CD4-positive, alpha-beta T cell treated with Interleukin-4 for 4 hours (primary cell): Measurements from ENCODE around the gene CDC7.
"Not testable (repeated sequence)": the region's sequence is repeated elsewhere in the genome, so short reads cannot be mapped to it uniquely, and the experiment has no call there.

Source experiments
- DNase-seq: peaks from one replicate; pipeline ENCODE4 v3.0.0-alpha.2; 2020

CDC7 gene

DNA sequence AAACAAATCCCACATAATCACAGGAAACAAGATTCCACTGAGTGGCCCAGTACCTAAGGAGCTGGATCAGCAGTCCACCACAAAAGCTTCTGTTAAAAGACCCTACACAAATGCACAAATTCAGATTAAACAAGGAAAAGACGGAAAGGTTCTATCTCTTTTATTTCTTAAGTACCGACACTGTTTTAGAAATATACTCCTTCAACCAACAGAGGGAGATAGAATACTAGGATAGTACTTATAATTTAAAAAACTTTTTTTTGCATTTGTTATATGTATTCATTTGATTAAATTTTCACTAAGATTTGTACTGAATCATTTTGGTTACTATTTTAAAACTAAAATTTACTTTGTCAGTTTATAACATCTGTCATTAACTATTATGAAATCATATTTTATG lies 12.5 kb downstream of the CDC7 start:
- no peak for DNase-seq

DNA sequence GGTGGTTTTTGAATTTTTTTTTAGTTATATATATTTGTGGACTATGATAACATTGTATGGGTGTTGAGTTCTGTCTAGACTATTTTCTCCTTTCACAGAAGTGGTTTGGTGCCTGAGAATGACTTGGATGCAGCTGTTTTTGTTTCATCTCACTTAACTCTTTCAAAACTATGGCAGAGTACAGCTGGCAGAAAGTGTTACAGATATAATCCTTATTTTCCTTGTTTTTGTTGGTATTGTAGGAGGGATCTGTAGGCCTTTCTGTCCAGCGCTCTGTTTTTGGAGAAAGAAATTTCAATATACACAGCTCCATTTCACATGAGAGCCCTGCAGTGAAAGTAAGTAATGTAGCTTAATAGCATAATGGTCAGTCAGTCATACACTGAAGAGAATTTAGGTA lies 13.1 kb downstream of the CDC7 start:
- DNase-seq, result no peak

DNA sequence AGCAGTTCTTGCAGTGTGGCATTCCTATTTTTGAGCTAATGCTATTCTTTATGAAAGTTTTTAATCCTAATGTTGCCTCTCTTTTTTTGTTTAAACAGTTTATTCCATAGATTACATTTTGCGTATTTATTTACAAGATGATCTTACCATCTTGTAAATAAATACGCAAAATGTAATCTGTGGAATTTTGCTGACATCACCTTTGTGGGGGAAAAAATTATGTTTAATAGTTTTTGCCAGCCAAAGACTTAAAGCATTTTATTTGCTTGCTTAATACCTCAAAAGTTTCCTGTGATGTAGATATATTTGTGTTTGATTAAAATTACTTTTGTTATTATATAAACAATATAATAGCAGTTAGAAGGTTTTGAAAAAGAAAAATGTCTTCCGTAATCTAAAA lies 15.3 kb downstream of the CDC7 start:
- no peak for DNase-seq

DNA sequence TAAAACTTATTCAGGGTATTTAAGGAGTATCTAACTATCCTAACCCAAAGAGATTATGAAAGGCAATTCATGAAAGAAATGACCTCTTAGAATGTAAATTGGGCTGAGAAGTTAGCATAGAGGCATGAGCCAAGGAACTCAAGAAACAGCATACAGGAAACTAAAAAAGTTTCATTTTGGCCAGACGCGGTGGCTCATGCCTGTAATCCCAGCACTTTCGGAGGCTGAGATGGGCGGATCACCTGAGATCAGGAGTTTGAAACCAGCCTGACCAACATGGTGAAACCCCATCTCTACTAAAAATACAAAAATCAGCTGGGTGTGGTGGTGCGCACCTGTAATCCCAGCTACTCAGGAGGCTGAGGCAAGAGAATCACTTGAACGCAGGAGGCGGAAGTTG lies 16.0 kb downstream of the CDC7 start:
- not testable (repeated sequence) for DNase-seq

DNA sequence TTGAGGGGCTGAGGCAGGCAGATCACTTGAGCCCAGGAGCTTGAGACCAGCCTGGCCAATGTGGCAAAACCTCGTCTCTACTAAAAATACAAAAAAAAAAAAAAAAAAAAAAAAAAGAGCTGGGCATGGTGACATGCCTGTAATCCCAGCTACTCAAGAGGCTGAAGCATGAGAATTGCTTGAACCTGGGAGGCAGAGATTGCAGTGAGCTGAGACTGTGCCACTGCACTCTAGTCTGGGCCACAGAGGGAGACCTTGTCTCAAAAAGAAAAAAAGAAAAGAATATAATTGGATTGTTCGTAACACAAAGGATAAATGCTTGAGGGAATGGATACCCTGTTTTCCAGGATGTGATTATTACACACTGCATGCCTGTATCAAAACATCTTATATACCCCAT lies 18.5 kb downstream of the CDC7 start:
- not testable (repeated sequence) for DNase-seq

DNA sequence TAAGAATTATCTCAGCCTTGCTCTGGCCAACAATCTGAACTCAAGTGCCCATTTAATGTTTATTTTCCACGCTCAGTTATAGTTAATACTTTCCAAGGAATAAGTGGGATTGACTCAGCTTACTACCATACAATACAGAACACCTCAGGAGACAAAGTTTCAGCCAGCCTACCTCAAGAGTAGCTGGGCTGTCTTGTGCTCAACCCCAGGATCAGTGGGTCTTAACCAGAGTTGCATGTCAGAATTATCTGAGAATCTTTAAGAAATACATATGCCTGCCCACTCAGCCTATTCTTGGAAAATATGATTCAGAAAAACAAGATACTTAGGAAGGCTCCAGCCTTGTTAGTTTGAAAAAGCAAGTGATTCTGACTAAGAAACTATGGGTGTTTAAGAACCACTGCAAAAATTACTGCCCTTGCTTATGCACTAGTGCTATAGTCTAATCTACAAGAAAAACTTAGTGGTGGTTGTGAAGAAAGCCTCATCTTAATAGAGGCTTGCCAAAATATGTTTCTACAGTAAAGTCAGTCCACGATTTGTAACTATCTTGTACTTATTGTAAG lies 20.4 kb downstream of the CDC7 start:
- DNase-seq, result no peak

DNA sequence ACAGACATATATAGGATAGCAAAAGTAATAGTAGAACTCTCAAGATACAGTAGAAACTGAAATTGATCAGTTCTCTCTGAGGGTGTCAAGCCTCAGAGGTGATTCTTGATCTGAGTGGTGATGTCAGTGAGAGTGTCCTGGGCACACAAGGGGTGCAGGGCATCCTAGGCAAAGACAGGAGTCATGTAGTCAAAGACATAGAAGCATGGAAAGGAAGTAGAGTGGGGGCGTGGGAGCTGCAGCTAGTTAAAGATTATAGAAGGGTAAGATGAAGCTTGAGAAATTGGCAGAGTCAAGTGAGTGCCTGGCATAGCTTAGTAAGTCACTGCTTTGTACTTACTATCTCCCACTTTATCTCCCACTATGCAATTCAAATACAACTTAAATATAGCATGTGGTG lies 22.8 kb downstream of the CDC7 start:
- DNase-seq, result no peak

DNA sequence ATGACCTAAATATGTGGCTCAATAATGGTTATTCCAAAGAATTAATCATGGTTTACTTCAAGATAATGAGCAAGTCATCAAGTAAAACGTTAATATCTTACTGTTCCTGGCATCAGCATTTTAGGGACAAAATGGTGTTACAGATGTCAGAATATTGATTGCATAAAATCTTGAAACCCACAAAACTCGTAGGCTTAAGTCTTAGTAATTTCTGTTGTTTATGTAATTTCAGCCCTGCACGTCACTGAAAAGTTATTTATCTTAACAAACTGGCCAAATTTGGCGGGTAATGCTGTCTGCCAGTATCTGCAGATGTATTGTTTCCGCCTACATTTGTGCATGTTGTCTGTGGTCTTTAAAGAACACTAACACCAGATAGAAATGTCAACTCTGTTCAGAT lies 25.8 kb downstream of the CDC7 start:
- no peak for DNase-seq

DNA sequence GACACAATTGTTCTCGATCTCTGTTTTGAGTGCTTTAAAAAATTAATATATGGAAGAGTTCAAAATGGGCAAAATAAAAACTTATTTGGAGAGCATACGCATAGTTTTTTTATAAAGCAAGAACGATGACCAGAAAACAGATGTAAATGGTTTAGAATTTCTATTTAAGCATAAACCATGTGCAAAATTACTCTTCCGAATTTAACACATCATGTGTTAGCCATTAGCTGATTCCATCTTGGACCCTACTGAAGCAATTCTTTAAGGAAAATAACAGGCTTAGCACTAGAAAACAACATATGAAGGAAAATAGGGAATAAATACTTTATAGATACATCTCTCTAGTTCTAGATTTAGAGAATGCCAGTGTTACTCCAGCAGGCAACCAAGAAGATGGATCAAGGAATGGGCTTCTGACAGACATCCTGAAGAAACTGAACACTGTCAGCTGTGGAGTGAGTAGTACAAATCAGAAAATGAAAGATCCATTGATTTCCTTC lies 26.7 kb downstream of the CDC7 start:
- no peak for DNase-seq

DNA sequence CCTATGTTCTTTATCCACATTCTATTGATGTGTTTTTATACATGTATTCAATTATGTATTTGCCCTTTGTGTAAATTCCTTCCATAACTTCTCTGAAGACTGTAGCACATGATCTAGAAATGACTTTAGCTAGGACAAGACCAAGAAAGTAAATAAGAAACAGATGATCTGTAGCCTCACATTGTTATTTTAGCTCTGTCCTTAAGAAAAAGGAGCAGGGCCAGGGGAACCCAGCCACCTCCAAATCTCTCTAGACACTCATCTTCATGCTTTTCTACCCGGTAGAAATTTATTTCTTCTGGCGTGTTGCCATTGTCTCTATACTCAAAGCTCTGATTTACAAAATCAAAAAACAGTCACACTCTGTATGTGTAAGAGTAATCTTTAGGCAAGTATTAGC lies 27.1 kb downstream of the CDC7 start:
- no peak for DNase-seq

DNA sequence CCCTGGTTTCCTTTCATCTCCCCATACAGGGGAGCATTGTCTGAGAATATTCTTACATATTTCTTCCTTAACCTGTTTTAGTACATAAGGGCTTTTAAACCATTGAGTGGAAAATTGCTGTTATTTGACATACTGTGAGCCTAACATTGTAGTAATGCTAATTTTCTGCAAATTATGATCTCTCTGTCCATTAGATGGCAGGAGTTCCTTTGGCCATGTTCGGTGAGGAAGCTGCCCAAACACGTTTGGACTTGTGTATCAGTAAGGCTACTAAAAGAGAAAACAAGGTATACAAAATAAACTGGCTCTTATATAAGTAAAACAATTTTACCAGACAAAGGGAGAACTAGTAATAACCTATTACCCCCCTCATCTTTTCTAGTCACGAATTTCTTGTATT lies 29.2 kb downstream of the CDC7 start:
- DNase-seq, result peak; percentile 42

DNA sequence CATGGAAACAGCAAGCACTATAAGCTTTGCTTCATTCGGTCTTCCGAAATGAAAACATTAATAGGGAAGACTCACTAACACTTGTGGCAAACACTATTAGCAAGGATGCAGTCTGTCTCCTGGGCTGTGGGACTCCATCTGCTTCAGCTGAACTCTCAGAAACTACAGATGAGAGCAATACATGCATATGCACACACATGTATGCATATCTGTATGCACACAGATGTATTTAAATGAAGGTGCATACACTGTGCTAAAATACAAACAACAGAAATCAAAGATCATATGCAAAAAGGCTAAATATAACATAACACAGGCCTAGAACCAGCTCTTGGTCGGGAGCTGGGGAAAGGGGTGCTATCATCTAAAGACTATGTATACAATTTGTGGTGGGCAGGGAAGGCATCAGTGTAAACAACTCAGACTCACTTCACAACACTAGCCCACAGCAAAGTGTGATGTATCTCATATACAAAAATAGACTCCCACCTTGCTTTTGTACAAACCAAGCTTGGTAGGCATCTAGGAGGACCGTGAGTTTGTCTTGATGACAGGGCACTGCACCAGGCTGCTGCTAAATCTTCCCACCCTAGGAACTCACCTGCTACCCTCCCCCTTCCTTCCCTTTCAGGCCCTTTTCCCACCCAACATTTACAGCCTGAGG lies 32.8 kb downstream of the CDC7 start:
- DNase-seq, result peak; percentile 20

DNA sequence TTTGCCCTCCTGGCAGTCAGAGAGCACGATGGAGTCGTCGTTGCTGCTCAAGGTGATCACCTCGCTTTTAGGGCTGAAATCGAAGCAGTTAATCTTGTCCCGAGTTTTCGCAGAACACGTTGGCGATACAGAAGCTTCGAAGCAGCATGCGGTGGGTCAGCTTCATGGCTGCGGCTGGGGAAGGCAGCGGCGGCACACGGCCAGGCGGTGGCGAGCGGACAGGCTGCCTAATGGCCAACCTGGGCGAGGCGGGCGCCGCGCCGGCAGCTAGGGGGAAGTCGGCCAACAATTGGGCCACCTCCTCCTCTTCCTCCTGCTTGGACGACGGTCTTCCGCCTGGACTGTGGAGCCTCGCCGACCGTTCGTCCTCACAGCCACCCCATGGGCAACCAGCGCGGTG lies 34.8 kb downstream of the CDC7 start:
- no peak for DNase-seq

DNA sequence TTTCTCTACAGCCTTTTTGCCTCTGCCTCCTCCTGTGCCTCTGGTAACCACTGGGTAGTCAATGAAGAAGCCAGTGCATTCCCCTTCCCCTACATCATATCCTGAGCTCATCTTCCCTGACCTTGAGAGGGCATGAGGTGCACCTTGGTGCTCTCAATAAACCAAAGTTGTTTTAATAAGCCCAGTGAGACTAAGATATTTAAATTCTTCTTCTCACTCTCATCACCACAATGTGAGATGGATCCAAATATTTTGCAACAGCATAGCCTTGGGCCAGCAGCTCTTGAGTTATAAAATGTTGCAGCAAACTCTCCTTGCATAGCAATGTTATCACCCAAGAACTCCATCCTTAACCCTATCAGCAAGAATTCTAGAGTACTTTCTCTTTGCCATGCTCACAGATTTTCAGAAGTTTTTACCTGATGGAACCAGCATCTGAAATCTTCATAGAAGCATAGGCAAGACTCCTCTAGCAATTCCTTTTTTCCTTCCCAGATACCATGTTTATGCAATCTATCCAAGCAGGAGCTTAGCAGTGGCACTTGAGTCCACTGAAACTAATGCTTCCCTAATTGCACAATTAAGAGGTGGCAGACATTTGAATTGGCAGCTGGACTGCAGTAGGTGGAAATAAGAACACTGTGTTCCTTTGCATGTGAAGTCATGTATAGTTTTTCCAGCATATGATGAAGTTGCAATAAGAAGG lies 36.8 kb downstream of the CDC7 start:
- no peak for DNase-seq

DNA sequence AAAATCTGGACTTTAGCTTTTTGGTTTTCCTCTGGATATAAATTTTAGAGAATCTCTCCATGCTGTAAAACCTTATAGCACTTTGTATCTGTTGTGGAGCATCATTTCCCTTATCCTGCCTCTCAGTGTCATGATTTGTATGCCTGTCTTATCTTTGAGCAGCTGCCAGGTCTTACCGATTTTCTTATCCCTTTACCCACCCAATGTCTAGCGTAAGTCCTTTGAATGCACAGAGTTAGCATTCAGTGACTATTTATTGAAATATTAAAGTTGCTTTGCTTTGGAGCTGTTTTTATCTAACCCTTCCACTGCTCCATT lies 37.3 kb downstream of the CDC7 start:
- no peak for DNase-seq

DNA sequence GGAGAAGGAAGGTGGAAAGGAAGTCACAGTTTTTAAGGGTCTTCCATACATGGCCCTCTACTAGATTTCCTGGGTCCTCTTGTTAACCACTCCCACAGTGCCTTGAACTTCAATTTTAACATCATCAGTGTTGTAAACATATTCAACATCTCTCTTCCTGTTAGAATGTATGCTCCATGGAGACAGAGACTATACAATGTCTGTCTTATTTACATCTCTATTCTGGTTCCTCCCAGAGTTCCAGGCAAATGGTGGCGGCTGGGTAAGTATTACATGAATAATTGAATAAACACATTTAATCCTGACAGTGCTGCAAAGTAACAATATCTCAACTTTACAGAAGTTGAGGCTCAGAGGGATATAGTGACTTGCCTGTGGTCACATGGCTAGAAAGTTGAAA lies 40.3 kb downstream of the CDC7 start:
- no peak for DNase-seq

DNA sequence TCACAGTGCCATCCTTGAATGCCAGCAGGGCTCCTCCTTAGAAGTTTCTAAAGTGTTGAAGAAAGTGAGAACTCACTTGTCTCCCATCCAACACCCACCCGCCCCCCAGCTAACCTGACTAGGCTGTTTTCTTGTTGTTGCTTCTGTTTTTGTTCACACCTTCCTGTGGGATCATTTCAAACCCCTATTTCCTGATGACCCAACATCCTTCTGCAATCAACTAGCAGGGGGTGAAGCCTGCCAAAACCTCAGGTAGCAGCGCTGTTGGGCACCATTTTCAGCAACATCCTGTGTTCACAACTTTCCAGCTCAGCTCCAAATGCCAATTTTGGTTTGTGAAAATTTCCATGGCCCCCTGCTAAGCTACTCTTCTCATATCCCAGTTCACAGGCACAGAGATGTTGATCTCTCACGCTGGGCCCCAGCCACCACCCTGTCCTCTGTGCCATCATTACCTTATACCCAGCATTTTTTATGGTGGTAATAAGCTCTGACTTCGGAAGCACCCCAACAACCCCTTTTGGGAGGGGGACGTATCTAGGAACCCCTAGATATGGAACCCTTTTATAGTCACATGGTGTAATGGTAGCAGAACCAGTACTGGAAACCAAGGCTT lies 41.4 kb downstream of the CDC7 start:
- no peak for DNase-seq

DNA sequence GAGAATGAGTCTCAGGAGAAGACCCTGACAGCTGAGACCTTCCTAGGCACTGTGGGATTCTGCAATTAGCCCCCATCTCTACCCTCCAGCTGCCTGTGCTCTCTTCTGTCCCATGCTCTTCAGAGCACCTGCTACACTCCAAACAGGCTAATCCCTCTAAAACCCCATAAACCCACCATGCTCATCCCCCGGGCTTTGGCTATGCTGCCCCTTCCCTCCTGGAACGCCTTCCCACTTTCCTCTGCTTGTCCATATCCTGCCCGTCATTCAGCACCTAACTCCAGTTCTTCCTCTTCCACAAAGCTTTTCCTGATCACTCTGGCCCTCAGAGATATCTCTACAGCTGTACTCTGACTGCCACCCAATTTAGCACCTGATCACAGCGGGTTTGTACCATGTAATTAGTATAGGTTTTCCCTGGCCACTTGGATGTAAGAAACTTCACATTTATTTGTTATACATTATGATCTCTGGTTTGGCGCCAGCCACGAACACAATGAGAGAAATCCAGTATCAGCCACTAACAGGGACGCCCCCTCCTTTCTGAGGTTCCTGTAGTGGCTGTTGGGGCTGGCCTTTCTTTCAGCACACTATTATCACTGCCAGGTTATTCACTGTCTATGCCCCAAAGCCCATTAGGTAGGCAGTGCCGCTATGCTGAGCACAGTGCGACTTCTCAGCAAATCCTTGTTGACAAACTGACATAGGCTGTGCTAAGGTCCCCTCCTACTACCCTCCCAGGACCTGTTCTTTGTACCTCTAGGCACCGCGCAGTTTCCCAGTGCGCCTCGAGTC lies 45.1 kb downstream of the CDC7 start:
- DNase-seq, result no peak

DNA sequence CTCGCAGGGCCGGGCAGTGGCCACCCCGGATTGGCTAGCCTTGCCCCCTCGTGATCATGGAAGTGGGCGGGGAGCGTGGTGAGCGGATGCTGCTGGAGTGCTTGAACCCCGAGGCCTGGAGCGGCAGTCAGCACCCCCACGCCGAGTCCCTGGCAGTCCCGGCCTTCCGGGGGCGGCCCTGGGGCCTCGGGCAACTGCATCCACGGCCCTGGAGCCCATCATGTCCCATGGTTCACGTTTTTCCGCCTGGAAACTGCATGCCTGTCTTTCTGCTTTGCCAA lies 45.6 kb downstream of the CDC7 start:
- DNase-seq, result no peak

DNA sequence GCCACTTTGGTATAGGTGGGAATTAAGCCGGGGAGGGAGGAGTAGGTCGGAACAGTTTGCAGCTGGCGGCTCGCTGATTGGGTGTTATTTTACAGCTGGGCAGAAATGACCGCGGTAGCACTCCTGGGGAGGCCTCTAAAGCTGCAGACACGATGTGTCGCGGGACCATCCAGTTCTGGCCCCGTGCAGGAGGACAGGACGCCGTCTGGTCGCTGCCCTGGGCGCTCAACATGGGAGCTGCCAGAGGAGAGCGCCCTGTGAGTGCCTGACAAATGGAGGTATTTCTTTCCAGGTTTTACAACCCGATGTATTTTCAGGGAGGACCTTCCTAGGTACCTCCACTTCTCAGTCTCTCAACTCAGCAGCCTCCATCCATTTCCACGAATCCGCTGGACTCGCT lies 46.2 kb downstream of the CDC7 start:
- DNase-seq, result no peak

DNA sequence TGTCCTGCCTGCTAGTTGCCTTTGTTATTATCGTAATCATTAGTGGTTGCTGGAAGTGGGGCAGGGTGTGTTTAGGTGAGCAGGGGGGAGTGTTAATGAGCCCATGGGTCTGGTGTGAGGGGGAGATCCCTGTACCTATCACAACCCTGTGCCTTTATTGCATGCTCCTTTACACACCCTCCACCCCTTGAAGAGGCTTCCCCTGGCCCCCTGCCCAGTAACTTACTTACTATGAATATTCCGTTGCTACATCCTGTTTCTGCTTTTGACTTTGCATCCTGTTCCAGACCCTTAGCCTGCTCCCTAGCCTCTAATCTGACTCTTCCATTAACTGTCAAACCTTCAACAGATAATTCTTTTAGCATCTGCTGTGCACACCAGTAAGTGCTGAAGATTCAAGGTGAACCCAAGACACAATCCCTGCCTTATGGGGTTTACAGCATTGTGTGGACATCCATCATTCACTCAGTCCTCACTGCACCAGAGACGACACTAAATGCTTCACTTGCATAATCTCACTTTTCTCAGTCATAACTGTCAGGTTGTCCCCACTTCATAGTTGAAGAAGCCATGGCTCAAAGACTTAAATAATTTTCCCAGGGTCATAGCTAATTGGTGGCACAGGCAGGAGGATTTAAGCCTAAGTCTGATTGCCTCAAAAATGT lies 47.9 kb downstream of the CDC7 start:
- peak; percentile 31 for DNase-seq

DNA sequence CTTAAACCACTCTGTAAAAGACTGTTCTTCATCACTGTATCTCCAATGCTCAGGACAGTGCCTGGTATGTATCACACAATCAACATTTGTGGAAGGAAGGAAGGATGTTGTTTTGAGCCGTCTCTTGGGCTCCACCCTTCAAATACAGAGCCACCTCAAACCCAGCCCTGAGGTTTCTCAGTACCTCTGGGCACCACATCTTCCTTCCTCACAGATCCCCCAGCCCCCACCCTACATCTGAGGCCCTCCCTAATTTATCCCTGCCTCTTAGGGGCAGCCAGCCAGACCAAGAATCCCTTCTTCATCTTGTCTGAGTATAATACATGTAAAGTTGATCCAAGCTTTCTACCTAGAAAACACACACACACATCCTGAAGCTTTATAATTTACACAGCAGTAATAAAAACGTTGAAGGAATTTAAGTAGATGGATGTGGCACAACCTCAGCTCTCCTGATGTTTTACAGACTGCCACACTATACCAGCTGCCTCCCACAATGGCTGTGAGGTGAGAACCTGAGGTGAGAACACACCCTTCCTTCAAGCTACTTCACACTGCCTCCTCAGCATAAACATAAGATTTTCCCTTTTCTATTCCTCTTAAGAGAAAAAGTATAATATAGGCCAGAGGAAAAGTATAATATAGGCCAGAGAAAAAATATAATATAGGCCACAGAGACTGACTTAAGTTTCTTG lies 48.5 kb downstream of the CDC7 start:
- peak; percentile 67 for DNase-seq
